Smooth muscle cell (in vitro differentiated cells): ENCODE data around the gene DIRAS1. TPM values are rescaled to one million over a fixed set of nuclear protein-coding genes. Genes with fewer than 3 reads are reported as not detected.

Experiments used
- DNase-seq: peaks from one replicate; lab custom pipeline; 2025; ENCODE audit not compliant: unreplicated experiment; lab: John Stamatoyannopoulos, UW
- H2AFZ ChIP-seq: fragments of 200-600 bp; sonication (generic); 2 replicates; pipeline ENCODE4 v1.6.0; 2016; ENCODE audit warnings: antibody characterized with exemption, low read depth, mild to moderate bottlenecking
- H3F3A ChIP-seq: fragments of 200-600 bp; sonication (generic); 2 replicates; pipeline ENCODE4 v1.6.0; 2017; ENCODE audit warnings: antibody characterized with exemption, low read depth
- H3K27ac ChIP-seq: fragments of 200-600 bp; sonication (generic); 2 replicates; pipeline ENCODE4 v1.5.1; 2016; ENCODE audit warnings: low read depth, mild to moderate bottlenecking
- H3K27me3 ChIP-seq: fragments of 200-600 bp; sonication (generic); 2 replicates; pipeline ENCODE4 v1.6.1; 2016; ENCODE audit warnings: low read depth, mild to moderate bottlenecking
- H3K36me3 ChIP-seq: fragments of 200-600 bp; sonication (generic); 2 replicates; pipeline ENCODE4 v1.5.1; 2016; ENCODE audit warnings: low read depth
- H3K4me1 ChIP-seq: fragments of 200-600 bp; sonication (generic); 2 replicates; pipeline ENCODE4 v1.5.1; 2016; ENCODE audit warnings: low read depth
- H3K4me2 ChIP-seq: fragments of 200-600 bp; sonication (generic); 2 replicates; pipeline ENCODE4 v1.6.0; 2016; ENCODE audit warnings: mild to moderate bottlenecking
- H3K4me3 ChIP-seq: fragments of 200-600 bp; sonication (generic); 2 replicates; pipeline ENCODE4 v1.5.1; 2016; ENCODE audit warnings: mild to moderate bottlenecking
- H3K79me2 ChIP-seq: fragments of 200-600 bp; sonication (generic); 2 replicates; pipeline ENCODE4 v1.6.0; 2016; ENCODE audit warnings: low read depth, mild to moderate bottlenecking
- H3K9ac ChIP-seq: fragments of 200-600 bp; sonication (generic); 2 replicates; pipeline ENCODE4 v1.6.0; 2016; ENCODE audit warnings: low read depth
- H3K9me3 ChIP-seq: fragments of 200-600 bp; sonication (generic); replicated peaks from 2 replicates; pipeline ENCODE4 v1.5.1; 2016; ENCODE audit warnings: low read depth
- H4K20me1 ChIP-seq: fragments of 200-600 bp; sonication (generic); 2 replicates; pipeline ENCODE4 v1.6.0; 2016; ENCODE audit warnings: low read depth
- CTCF ChIP-seq: fragments of 200-600 bp; sonication (generic); IDR thresholded peaks from 2 replicates; pipeline ENCODE4 v1.5.1; 2017; ENCODE audit warnings: borderline replicate concordance, mild to moderate bottlenecking, antibody characterized with exemption; ENCODE audit not compliant: insufficient read depth, poor library complexity, severe bottlenecking
- whole genome bisulfite sequencing: methylation state at CpG from one replicate; pipeline ENCODE4 v1.1.7; 2016; ENCODE audit warnings: low lambda C conversion rate; 5-methylcytosine and 5-hydroxymethylcytosine counted together
- polyA plus RNA-seq: library from polyadenylated mRNA; unstranded; fragments of >200 nt; fragmentation: Nextera tagmentation; extraction: Ambion mirVana; gene quantifications from 2 replicates; pipeline ENCODE4 v1.2.1, GENCODE V29; 2016
- total RNA-seq: library from RNA; depleted of rRNA; stranded (reverse); fragments of >200 nt; gene quantifications from 2 replicates; pipeline ENCODE4 v1.2.3, GENCODE V29; 2014

DIRAS1 gene
- total and polyA plus RNA-seq, 2 experiments from 2014 or later = 6.7 to 7.2 TPM

- no peaks in the 10 kb centered on the region for H3K4me1 ChIP-seq
- peaks cover 34% of the 10 kb centered on the region for H4K20me1 ChIP-seq
- no peaks in the 10 kb centered on the region for H3F3A ChIP-seq
- no peaks in the 10 kb centered on the region for H3K27me3 ChIP-seq
- no peak overlapping the region for H3K9ac ChIP-seq
- no peak overlapping the region for H2AFZ ChIP-seq
- no peak overlapping the region for H3K4me3 ChIP-seq
- no peak overlapping the region for H3K27ac ChIP-seq
- H3K79me2 ChIP-seq = peaks cover 26% of the 10 kb centered on the region
- H3K9me3 ChIP-seq = no peaks in the 10 kb centered on the region
- H3K4me2 ChIP-seq = no peak overlapping the region
- no peak for TF ChIP-seq CTCF
- no peaks in the 10 kb centered on the region for H3K36me3 ChIP-seq
- WGBS = 97% methylated on average over 15 of the region's 15 CpGs
- no peak for DNase-seq
These were observed 44.2 kb upstream of the DIRAS1 start for GRCh38 chr19:2765376-2765775.

GRCh38 chr19:2764945-2765344, 43.8 kb upstream of the DIRAS1 start:
- DNase-seq = no peak
- Histone ChIP-seq H3F3A (no peaks in the 10 kb centered on the region), H3K4me2 (no peak overlapping the region), H4K20me1 (peaks cover 30% of the 10 kb centered on the region), H3K27me3 (no peaks in the 10 kb centered on the region), H3K9me3 (no peaks in the 10 kb centered on the region), H3K4me1 (no peaks in the 10 kb centered on the region), H2AFZ (no peak overlapping the region), H3K36me3 (no peaks in the 10 kb centered on the region), H3K79me2 (peaks cover 22% of the 10 kb centered on the region), H3K4me3 (no peak overlapping the region), H3K9ac (no peak overlapping the region), H3K27ac (no peak overlapping the region)
- TF ChIP-seq CTCF = no peak
- WGBS = 98% methylated on average over 20 of the region's 21 CpGs

GRCh38 chr19:2763687-2764086, 42.5 kb upstream of the DIRAS1 start:
- Histone ChIP-seq H3K79me2 (peaks cover 12% of the 10 kb centered on the region), H3K4me3 (no peak overlapping the region), H3K27me3 (no peaks in the 10 kb centered on the region), H3F3A (no peaks in the 10 kb centered on the region), H3K27ac (no peak overlapping the region), H3K4me1 (no peaks in the 10 kb centered on the region), H3K9me3 (no peaks in the 10 kb centered on the region), H3K9ac (no peak overlapping the region), H3K4me2 (no peak overlapping the region), H4K20me1 (peaks cover 26% of the 10 kb centered on the region), H2AFZ (no peak overlapping the region), H3K36me3 (no peaks in the 10 kb centered on the region)
- no peak for DNase-seq
- no peak for TF ChIP-seq CTCF
- 97% methylated on average over 12 of the region's 12 CpGs for WGBS

- Histone ChIP-seq H3K9ac (no peak overlapping the region), H3K27ac (no peak overlapping the region), H3K4me3 (no peak overlapping the region), H3K4me2 (no peak overlapping the region), H3F3A (no peaks in the 10 kb centered on the region), H3K79me2 (peaks cover 5% of the 10 kb centered on the region), H4K20me1 (peaks cover 19% of the 10 kb centered on the region), H3K4me1 (no peaks in the 10 kb centered on the region), H3K27me3 (no peaks in the 10 kb centered on the region), H3K9me3 (no peaks in the 10 kb centered on the region), H3K36me3 (no peaks in the 10 kb centered on the region), H2AFZ (no peak overlapping the region)
- no peak for DNase-seq
- no peak for TF ChIP-seq CTCF
- 97% methylated on average over 22 of the region's 23 CpGs for whole genome bisulfite sequencing
These were observed 41.8 kb upstream of the DIRAS1 start for GRCh38 chr19:2762783-2763496.
